ENCODE results near the gene DERL3.

- TF ChIP-seq, protein P1, sequence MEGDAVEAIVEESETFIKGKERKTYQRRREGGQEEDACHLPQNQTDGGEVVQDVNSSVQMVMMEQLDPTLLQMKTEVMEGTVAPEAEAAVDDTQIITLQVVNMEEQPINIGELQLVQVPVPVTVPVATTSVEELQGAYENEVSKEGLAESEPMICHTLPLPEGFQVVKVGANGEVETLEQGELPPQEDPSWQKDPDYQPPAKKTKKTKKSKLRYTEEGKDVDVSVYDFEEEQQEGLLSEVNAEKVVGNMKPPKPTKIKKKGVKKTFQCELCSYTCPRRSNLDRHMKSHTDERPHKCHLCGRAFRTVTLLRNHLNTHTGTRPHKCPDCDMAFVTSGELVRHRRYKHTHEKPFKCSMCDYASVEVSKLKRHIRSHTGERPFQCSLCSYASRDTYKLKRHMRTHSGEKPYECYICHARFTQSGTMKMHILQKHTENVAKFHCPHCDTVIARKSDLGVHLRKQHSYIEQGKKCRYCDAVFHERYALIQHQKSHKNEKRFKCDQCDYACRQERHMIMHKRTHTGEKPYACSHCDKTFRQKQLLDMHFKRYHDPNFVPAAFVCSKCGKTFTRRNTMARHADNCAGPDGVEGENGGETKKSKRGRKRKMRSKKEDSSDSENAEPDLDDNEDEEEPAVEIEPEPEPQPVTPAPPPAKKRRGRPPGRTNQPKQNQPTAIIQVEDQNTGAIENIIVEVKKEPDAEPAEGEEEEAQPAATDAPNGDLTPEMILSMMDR (conservative IDR thresholded peaks at IDR 0.05; ENCODE audit: low read length), result no peak
- TF ChIP-seq EZH2phosphoT487 (IDR thresholded peaks at IDR 0.05; ENCODE audit: borderline replicate concordance), result no peak
These were observed 4.9 kb downstream of the DERL3 start for GRCh38 chr22:23833911-23834317.
